Skeletal muscle satellite cell (primary cell): ENCODE results near the gene TPO.
"Not testable (repeated sequence)": the region's sequence is repeated elsewhere in the genome, so short reads cannot be mapped to it uniquely, and the experiment has no call there.

Experiments
- H3K27me3 ChIP-seq: 2 replicates; pipeline ENCODE4 v1.7.0; 2013; ENCODE audit warnings: low read length; ENCODE audit not compliant: control insufficient read depth, insufficient read depth
- H3K36me3 ChIP-seq: 2 replicates; pipeline ENCODE4 v1.7.0; 2013; ENCODE audit warnings: mild to moderate bottlenecking, control low read depth, low read length; ENCODE audit not compliant: insufficient read depth
- H3K4me1 ChIP-seq: 2 replicates; pipeline ENCODE4 v1.7.0; 2013; ENCODE audit warnings: low read length; ENCODE audit not compliant: control insufficient read depth, insufficient read depth
- H3K4me2 ChIP-seq: 2 replicates; pipeline ENCODE4 v1.7.0; 2013; ENCODE audit warnings: mild to moderate bottlenecking, low read length
- H3K4me3 ChIP-seq: 2 replicates; pipeline ENCODE4 v1.7.0; 2013; ENCODE audit warnings: low read length
- H3K9ac ChIP-seq: 2 replicates; pipeline ENCODE4 v1.7.0; 2013; ENCODE audit warnings: mild to moderate bottlenecking, low read depth, low read length, moderate library complexity
- H3K9me3 ChIP-seq: replicated peaks from 2 replicates; pipeline ENCODE4 v1.7.0; 2013; ENCODE audit warnings: mild to moderate bottlenecking, control low read depth, low read length

TPO gene

DNA sequence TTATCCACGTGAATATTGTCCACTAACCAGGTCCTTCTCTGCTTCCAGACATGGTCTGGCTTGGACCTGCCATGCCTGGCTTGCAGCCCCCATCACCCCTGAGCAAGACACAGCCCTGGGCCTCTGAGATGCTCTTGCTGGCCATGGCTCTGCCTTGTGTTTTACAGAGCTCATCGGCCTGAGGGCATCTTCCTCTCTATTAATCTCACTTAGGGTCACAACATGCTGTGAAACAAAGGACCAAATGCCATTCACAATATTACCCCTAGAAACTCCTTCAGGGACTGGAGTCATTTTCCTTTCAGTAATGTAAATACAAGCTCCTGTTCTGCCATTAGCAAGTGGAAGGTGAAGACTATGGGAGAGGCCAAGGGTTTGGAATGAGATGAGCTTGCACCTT lies 6.8 kb upstream of the TPO start:
- no peaks in the 10 kb centered on the region for H3K4me1 ChIP-seq
- peaks cover 5% of the 10 kb centered on the region for H3K9me3 ChIP-seq
- no peak overlapping the region for H3K4me3 ChIP-seq
- no peaks in the 10 kb centered on the region for H3K36me3 ChIP-seq
- no peak overlapping the region for H3K4me2 ChIP-seq
- H3K27me3 ChIP-seq, result no peaks in the 10 kb centered on the region
- H3K9ac ChIP-seq, result no peak overlapping the region

DNA sequence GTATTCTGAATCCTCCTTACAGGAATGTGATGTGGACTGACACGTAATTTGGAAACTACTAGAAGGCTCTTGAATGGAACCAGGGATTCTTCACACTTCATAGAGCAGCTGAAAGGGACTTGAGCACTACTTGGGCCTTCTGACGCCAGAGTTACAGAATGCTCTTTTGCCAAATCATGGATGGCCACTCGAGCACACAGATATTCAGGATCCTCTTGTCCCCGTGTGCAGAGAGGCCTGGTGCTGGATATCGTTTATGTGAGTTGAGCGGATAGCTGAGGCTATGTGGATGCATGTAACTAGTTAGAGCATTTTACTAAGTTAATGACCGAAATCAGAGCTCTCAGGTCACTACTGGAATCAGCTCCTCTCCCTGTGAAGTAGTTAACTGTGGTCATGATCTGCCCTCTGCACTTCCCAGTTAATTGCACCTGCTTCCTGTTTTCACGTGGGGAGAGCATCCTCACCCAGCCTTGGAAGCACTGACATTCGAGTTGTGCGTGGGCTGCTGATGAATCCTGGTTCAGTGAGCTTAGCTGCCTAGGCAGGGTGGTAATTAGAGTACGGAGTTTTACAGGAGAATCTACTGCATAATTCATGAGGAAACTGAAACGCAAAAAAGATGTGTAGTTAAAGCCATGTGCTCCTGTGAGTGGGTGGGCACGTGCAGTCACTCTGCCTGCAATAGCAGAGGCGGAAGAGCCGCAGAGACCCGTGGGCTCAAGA lies 5.2 kb upstream of the TPO start:
- Histone ChIP-seq H3K9me3 (no peaks in the 10 kb centered on the region), H3K4me1 (no peaks in the 10 kb centered on the region), H3K4me3 (no peak overlapping the region)

DNA sequence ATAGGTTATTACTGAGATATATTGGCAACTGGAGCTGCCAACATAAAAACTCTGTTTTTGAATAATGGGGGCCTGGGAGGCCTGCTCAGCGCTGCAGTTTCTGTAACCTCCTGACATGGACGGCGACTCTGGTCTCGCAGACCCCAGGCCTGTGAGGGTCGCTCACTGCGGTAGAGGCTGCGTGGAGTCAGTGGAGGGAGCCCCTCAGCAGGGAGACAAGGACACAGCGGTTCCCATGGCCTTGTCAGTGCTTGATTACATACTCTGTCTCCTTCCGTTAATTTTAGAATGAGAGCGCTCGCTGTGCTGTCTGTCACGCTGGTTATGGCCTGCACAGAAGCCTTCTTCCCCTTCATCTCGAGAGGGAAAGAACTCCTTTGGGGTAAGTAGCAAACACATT lies 858 bp downstream of the TPO start:
- Histone ChIP-seq H3K9ac (no peak overlapping the region), H3K4me2 (no peak overlapping the region), H3K4me1 (no peaks in the 10 kb centered on the region), H3K9me3 (peaks cover 9% of the 10 kb centered on the region), H3K27me3 (no peaks in the 10 kb centered on the region), H3K36me3 (no peaks in the 10 kb centered on the region), H3K4me3 (no peak overlapping the region)

More for the DNA sequence above, 5.2 kb upstream of the TPO start:
- Histone ChIP-seq H3K4me2 (no peak overlapping the region), H3K27me3 (no peaks in the 10 kb centered on the region), H3K9ac (no peak overlapping the region), H3K36me3 (no peaks in the 10 kb centered on the region)

- H3K9ac ChIP-seq, H3K4me2 ChIP-seq: not testable (repeated sequence)
Measured at GRCh38 chr2:1414901-1415300, 1.6 kb downstream of the TPO start.

GRCh38 chr2:1415501-1415900 lies 2.2 kb downstream of the TPO start:
- H3K4me3 ChIP-seq, result no peak overlapping the region
- H3K27me3 ChIP-seq, result no peaks in the 10 kb centered on the region
- no peaks in the 10 kb centered on the region for H3K4me1 ChIP-seq
- no peaks in the 10 kb centered on the region for H3K36me3 ChIP-seq
- no peak overlapping the region for H3K4me2 ChIP-seq
- H3K9ac ChIP-seq, result no peak overlapping the region
- H3K9me3 ChIP-seq, result peaks cover 9% of the 10 kb centered on the region

More at GRCh38 chr2:1414901-1415300, 1.6 kb downstream of the TPO start:
- H3K4me3 ChIP-seq, H3K36me3 ChIP-seq, H3K9me3 ChIP-seq, H3K4me1 ChIP-seq, H3K27me3 ChIP-seq: not testable (repeated sequence)

DNA sequence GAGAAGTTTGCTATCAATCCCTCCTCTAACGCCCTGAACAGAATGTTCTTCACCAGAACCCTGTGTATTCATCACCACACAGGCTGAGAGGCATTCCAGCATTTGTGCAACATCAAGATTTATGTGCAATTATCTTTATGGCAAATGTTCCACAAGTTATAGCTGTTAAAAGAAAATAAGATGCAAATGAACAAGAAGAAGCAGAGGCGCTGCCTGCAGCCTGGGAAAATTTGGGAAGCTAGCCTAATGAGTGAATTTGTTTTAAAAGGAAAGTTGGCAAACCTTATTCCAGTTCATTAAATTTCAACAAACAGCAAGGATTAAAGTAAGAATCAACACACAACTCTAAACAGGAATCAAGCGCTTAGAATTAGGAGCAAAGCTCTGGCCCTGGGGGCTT lies 5.3 kb downstream of the TPO start:
- no peaks in the 10 kb centered on the region for H3K36me3 ChIP-seq
- no peaks in the 10 kb centered on the region for H3K27me3 ChIP-seq
- no peak overlapping the region for H3K4me3 ChIP-seq
- no peaks in the 10 kb centered on the region for H3K4me1 ChIP-seq
- no peak overlapping the region for H3K9ac ChIP-seq
- no peak overlapping the region for H3K4me2 ChIP-seq
- H3K9me3 ChIP-seq, result peaks cover 9% of the 10 kb centered on the region

- Histone ChIP-seq H3K27me3 (no peaks in the 10 kb centered on the region), H3K4me1 (no peaks in the 10 kb centered on the region), H3K9me3 (peaks cover 9% of the 10 kb centered on the region), H3K4me3 (no peak overlapping the region), H3K4me2 (no peak overlapping the region), H3K9ac (no peak overlapping the region), H3K36me3 (no peaks in the 10 kb centered on the region)
Measured at GRCh38 chr2:1420746-1421480, 7.7 kb downstream of the TPO start.

DNA sequence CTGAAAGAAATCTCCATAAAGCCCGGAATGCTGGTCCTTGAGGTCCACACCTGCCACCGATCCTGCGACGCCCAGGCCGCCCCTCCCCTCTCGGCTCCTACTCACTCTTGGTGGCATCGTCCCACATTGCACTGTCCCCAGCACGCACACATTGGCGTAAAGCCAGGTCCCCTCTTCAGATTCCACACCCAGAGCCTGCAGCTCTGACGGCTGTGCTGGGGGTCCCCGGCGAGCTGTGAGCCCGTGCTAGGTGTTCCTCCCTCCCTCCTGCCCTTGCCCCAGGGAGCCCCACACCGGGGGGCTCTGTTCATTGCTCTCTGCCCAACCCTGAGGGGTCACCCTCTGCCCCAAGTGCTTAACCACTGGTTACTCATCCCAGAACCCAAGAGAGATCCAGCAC lies 8.5 kb downstream of the TPO start:
- Histone ChIP-seq H3K4me1 (no peaks in the 10 kb centered on the region), H3K4me3 (no peak overlapping the region), H3K9ac (no peak overlapping the region), H3K27me3 (no peaks in the 10 kb centered on the region), H3K36me3 (no peaks in the 10 kb centered on the region), H3K4me2 (no peak overlapping the region), H3K9me3 (peaks cover 1% of the 10 kb centered on the region)

GRCh38 chr2:1422131-1422530 lies 8.9 kb downstream of the TPO start:
- Histone ChIP-seq H3K4me1 (no peaks in the 10 kb centered on the region), H3K36me3 (no peaks in the 10 kb centered on the region), H3K9me3 (no peaks in the 10 kb centered on the region)

GRCh38 chr2:1422716-1423285 lies 9.5 kb downstream of the TPO start:
- Histone ChIP-seq H3K36me3 (no peaks in the 10 kb centered on the region), H3K4me1 (no peaks in the 10 kb centered on the region), H3K4me2 (no peak overlapping the region), H3K27me3 (no peaks in the 10 kb centered on the region), H3K9me3 (peaks cover 2% of the 10 kb centered on the region), H3K9ac (no peak overlapping the region), H3K4me3 (no peak overlapping the region)

More at GRCh38 chr2:1422131-1422530, 8.9 kb downstream of the TPO start:
- Histone ChIP-seq H3K4me3 (no peak overlapping the region), H3K9ac (no peak overlapping the region), H3K27me3 (no peaks in the 10 kb centered on the region), H3K4me2 (no peak overlapping the region)

DNA sequence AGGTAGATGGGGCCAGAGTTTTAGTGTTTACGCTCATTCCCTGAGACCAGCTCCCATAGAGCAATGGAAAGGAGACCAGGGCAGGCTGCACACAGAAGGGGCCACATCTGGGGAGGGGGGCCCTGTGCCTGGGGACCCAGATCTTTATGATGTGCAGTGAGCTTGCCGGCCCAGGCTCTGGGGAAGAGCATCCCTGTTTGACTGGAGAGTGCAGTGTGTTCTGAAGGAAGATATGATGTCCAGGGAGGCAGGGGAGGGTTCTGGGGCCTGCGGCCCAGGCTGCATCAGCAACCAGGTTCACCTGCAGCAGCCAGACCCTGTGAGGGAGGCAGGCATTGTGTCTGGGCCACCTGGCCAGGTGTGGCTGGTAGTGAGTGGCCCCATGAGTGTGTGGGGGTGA lies 13.8 kb downstream of the TPO start:
- no peaks in the 10 kb centered on the region for H3K4me1 ChIP-seq
- H3K9me3 ChIP-seq, result peaks cover 12% of the 10 kb centered on the region
- no peak overlapping the region for H3K4me2 ChIP-seq
- no peaks in the 10 kb centered on the region for H3K27me3 ChIP-seq
- no peak overlapping the region for H3K4me3 ChIP-seq
- no peaks in the 10 kb centered on the region for H3K36me3 ChIP-seq
- H3K9ac ChIP-seq, result no peak overlapping the region
